GM12872 (cell line): ENCODE measurements around the gene TMEM154.

Experiments
- TF ChIP-seq, protein P1 (sequence below): IDR thresholded peaks from 3 replicates; pipeline ENCODE4 v1.5.1; 2011; ENCODE audit warnings: low read depth, mild to moderate bottlenecking, low read length, moderate library complexity; ENCODE audit not compliant: insufficient read depth

The TMEM154 gene

GRCh38 chr4:152634110-152634760 is 45.6 kb downstream of the TMEM154 start:
- TF ChIP-seq, protein P1, sequence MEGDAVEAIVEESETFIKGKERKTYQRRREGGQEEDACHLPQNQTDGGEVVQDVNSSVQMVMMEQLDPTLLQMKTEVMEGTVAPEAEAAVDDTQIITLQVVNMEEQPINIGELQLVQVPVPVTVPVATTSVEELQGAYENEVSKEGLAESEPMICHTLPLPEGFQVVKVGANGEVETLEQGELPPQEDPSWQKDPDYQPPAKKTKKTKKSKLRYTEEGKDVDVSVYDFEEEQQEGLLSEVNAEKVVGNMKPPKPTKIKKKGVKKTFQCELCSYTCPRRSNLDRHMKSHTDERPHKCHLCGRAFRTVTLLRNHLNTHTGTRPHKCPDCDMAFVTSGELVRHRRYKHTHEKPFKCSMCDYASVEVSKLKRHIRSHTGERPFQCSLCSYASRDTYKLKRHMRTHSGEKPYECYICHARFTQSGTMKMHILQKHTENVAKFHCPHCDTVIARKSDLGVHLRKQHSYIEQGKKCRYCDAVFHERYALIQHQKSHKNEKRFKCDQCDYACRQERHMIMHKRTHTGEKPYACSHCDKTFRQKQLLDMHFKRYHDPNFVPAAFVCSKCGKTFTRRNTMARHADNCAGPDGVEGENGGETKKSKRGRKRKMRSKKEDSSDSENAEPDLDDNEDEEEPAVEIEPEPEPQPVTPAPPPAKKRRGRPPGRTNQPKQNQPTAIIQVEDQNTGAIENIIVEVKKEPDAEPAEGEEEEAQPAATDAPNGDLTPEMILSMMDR: no peak

DNA sequence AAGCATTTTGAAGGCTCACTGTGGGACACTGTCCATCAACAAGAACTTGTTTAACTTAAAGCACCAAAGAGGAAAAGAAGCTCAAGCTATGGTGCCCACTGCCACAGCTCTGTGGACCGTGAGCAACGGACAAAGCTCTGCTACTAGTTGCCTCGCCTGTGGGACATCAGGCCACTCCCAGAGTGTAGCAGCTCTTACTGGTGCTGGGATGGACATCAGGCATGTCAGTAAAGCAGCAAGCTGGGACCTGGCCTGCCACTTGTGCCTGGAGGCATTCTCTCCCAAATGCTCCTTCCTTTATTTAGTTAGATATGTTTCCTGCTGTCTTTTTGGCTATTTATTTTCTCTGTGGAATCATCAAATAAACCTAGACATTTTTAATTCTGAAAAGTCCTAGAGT is 46.7 kb downstream of the TMEM154 start:
- TF ChIP-seq, protein P1: no peak

- TF ChIP-seq, protein P1: no peak
Observed at GRCh38 chr4:152630324-152630723, 49.5 kb downstream of the TMEM154 start.

DNA sequence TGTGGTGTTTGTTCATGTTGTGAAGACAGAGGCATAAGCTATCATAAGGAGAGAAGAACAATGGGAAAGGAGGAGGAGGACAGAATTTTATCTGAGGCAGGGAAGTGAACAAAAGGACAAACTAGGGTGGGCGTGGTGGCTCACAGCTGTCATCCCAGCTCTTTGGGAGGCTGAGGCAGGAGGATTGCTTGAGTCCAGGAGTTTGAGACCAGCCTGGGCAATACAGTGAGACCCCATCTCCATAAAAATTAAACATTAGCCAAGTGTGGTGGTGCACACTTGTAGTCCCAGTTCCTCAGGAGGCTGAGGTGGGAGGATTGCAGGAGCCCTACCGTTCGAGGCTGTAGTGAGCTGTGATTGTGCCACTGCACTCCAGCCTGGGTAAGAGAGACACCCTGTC is 49.9 kb downstream of the TMEM154 start:
- TF ChIP-seq, protein P1: no peak

DNA sequence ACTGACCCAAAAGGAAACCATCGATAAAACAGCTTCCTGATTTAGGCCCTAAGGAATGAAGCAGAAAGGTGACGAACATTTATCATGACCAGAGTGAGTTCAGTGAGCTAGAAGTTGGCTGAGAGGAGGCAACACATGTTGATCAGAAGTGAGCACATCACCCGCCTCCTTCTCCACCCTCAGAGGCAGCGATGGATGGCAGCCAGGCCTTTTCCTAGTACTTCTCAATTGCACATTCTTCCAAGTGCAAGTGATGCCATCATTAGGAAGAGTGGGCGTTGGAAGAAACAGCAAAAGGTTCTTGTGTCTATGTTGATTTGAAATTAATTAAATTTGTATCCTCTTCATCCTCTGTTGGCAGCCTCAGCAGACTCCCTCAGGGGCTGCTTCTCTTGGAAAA is 51.7 kb downstream of the TMEM154 start:
- TF ChIP-seq, protein P1: no peak

- TF ChIP-seq, protein P1: no peak
Observed at GRCh38 chr4:152626790-152627189, 53.0 kb downstream of the TMEM154 start.

DNA sequence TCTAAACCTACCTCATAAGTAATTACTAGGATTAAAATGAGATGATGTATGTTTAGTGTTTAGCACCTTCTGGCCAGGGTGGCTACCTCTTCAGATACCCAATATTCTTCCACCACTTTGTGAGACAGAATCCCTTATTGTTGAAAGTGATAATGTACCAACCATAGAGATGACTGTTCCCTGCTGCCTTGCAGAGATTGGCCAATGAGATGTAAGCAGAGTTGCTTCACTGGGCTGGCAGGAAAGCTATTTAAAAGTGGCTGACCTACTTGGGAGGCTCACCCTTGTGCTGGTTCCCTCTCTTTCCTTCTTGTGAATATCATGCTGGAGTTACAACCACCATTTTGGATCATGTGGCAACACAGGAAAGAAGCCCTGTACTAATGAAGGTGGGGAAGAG is 58.9 kb downstream of the TMEM154 start:
- TF ChIP-seq, protein P1: no peak
